Cerebellar cortex (tissue), 1 donor: ENCODE data around the gene MAPKAPK2.
"Not testable (repeated sequence)": the region's sequence is repeated elsewhere in the genome, so short reads cannot be mapped to it uniquely, and the experiment has no call there.

Source experiments
- DNase-seq: peaks from one replicate; pipeline ENCODE4 v3.0.0-alpha.2; 2015; ENCODE audit warnings: low spot score

Gene MAPKAPK2

GRCh38 chr1:206778031-206778430 lies 93.3 kb downstream of the MAPKAPK2 start:
- no peak for DNase-seq

GRCh38 chr1:206778911-206779310 lies 94.2 kb downstream of the MAPKAPK2 start:
- not testable (repeated sequence) for DNase-seq

- DNase-seq, result no peak
Measured at GRCh38 chr1:206779638-206780037, 94.9 kb downstream of the MAPKAPK2 start.

GRCh38 chr1:206782448-206782847 lies 97.7 kb downstream of the MAPKAPK2 start:
- no peak for DNase-seq

- DNase-seq, result no peak
Measured at GRCh38 chr1:206783506-206783905, 98.8 kb downstream of the MAPKAPK2 start.
